Measurements from ENCODE around the gene GNG12. TPM values are rescaled to one million over a fixed set of nuclear protein-coding genes. Genes with fewer than 3 reads are reported as not detected.

The GNG12 gene
- total RNA-seq, 2 experiments from 2014 or later: 0.12 TPM

GRCh38 chr1:67821263-67821662 is 12.0 kb downstream of the GNG12 start:
- ChIA-PET CTCF (no interaction called here), POLR2A (no interaction called here)
- no peak for DNase-seq
- no peak overlapping the region for H3K4me3 Mint-ChIP-seq
- H3K4me1 Mint-ChIP-seq (ENCODE audit: low read depth): no peaks in the 10 kb centered on the region
- no peak overlapping the region for H3K27ac Mint-ChIP-seq
- H3K9me3 Mint-ChIP-seq: no peaks in the 10 kb centered on the region
- peaks cover 12% of the 10 kb centered on the region for H3K27me3 Mint-ChIP-seq
- H3K36me3 Mint-ChIP-seq: no peaks in the 10 kb centered on the region
- intact Hi-C loops (cut with micrococcal nuclease): no loop called here

DNA sequence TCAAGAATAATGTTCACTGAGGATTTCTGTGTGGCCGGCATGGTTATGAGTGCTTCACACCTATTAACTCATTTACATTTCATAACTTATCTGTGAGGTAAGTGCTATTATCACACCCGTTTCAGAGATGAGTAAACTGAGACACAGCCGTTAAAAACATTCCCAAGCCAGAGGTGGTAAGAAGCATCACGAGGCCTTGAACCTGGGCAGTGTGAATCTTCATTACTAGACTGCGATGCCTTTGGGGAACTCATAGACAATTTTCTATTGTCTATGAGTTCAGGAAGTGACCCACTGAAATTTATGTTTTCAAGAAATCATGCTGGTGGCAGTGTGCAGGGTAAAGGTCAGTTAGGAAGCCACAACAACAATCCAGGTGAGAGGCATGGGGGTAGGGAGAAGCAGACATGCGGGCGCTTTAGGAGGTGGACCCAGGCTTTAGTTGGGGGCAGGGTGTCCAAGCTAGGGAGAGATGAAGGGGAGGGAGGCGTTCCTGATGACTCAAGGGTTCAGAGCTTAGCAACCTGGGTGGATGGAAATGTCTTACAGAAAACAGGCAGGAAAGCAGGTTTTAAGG is 14.5 kb downstream of the GNG12 start:
- no peak for DNase-seq
- Mint-ChIP-seq H3K9me3 (no peaks in the 10 kb centered on the region), H3K36me3 (no peaks in the 10 kb centered on the region), H3K27ac (no peak overlapping the region), H3K4me1 (ENCODE audit: low read depth) (no peaks in the 10 kb centered on the region), H3K27me3 (peaks cover 12% of the 10 kb centered on the region), H3K4me3 (no peak overlapping the region)
- POLR2A ChIA-PET: no interaction called here
- intact Hi-C loops (cut with micrococcal nuclease): no loop called here
- CTCF ChIA-PET: no interaction called here

DNA sequence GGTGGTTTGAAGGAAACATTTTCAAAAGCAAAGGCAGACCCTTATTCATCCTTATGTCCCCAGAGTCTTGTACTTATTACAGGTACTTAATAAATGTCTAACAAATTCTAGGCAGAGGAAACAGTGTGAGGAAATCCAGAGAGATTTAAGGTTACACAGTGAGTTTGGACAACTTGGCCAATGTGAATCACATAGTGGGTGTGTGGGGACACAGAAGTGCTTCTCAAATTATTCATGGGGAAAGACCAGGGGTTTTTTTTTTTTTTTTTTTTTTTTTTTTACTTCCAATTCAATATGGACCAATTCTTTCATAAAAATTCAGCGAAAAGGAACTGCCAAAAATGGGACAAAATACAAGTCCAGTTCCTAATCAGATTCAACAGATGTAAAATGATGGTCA is 15.1 kb downstream of the GNG12 start:
- intact Hi-C loops (cut with micrococcal nuclease): no loop called here
- DNase-seq: no peak
- Mint-ChIP-seq H3K36me3 (no peaks in the 10 kb centered on the region), H3K27me3 (peaks cover 12% of the 10 kb centered on the region), H3K9me3 (no peaks in the 10 kb centered on the region), H3K4me3 (no peak overlapping the region), H3K4me1 (ENCODE audit: low read depth) (no peaks in the 10 kb centered on the region), H3K27ac (no peak overlapping the region)
- ChIA-PET POLR2A (no interaction called here), CTCF (no interaction called here)

DNA sequence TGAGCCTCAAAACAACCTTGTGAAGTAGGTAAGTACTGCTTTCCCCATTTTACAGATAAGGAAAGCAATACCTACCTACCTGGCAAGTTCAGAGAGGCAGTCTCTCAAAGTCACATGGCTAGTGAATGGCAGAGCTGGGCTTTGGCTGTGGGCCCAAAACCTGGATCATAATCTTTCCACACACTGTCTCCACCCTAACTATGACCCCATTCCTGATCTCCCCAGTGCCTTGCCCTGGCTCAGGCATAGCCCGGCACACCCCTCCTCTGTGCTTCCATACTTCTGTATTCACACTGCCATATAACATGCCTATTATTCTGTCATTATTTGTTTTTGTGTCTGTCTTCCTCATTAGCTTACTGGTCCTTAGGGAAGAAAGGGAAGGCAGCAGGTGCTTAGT is 15.9 kb downstream of the GNG12 start:
- Mint-ChIP-seq H3K9me3 (no peaks in the 10 kb centered on the region), H3K27me3 (peaks cover 12% of the 10 kb centered on the region), H3K4me1 (ENCODE audit: low read depth) (no peaks in the 10 kb centered on the region), H3K27ac (no peak overlapping the region), H3K4me3 (no peak overlapping the region), H3K36me3 (no peaks in the 10 kb centered on the region)
- intact Hi-C loops (cut with micrococcal nuclease): no loop called here
- ChIA-PET CTCF (no interaction called here), POLR2A (no interaction called here)
- DNase-seq: no peak

GRCh38 chr1:67816506-67816905 is 16.8 kb downstream of the GNG12 start:
- CTCF ChIA-PET: no interaction called here

DNA sequence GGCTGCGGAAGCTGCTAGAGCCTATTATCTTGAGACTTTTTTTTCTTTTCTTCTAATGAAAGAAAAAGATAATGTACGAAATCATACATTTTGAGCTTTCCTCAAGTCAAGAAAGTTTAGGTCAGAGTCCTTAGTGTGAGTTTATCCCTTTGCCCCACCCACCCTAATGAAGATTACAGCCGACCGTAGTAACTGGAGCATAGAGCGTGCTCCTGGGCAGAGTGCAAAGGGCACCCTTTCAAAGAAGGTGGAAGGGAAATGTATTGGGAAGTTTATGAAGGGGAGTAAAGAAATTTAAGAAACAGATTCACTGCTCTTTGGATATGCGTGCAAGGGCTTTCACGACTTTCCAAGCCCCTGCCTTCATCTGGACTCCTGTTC is 17.2 kb downstream of the GNG12 start:
- H3K36me3 Mint-ChIP-seq: no peaks in the 10 kb centered on the region
- intact Hi-C loops (cut with micrococcal nuclease): no loop called here
- H3K27me3 Mint-ChIP-seq: peaks cover 12% of the 10 kb centered on the region
- no peaks in the 10 kb centered on the region for H3K4me1 Mint-ChIP-seq (ENCODE audit: low read depth)
- CTCF ChIA-PET: no interaction called here
- H3K9me3 Mint-ChIP-seq: no peaks in the 10 kb centered on the region
- no peak overlapping the region for H3K4me3 Mint-ChIP-seq
- POLR2A ChIA-PET: no interaction called here
- no peak overlapping the region for H3K27ac Mint-ChIP-seq
- no peak for DNase-seq

More at GRCh38 chr1:67816506-67816905, 16.8 kb downstream of the GNG12 start:
- peaks cover 12% of the 10 kb centered on the region for H3K27me3 Mint-ChIP-seq
- no peak overlapping the region for H3K4me3 Mint-ChIP-seq
- H3K9me3 Mint-ChIP-seq: no peaks in the 10 kb centered on the region
- POLR2A ChIA-PET: no interaction called here
- DNase-seq: no peak
- no peaks in the 10 kb centered on the region for H3K36me3 Mint-ChIP-seq
- no peak overlapping the region for H3K27ac Mint-ChIP-seq
- intact Hi-C loops (cut with micrococcal nuclease): no loop called here
- no peaks in the 10 kb centered on the region for H3K4me1 Mint-ChIP-seq (ENCODE audit: low read depth)

GRCh38 chr1:67815303-67816094 is 17.8 kb downstream of the GNG12 start:
- intact Hi-C loops (cut with micrococcal nuclease): no loop called here
- CTCF ChIA-PET: interaction anchor here (1.4 kb wide), 1 partner anchor 50 kb away, joined by 5 read pairs; no protein-coding TSS in a partner anchor
- Mint-ChIP-seq H3K27ac (no peak overlapping the region), H3K27me3 (peaks cover 12% of the 10 kb centered on the region), H3K4me3 (no peak overlapping the region), H3K9me3 (no peaks in the 10 kb centered on the region), H3K36me3 (no peaks in the 10 kb centered on the region), H3K4me1 (ENCODE audit: low read depth) (no peaks in the 10 kb centered on the region)
- no peak for DNase-seq
- POLR2A ChIA-PET: no interaction called here

GRCh38 chr1:67814121-67814772 is 19.0 kb downstream of the GNG12 start:
- Mint-ChIP-seq H3K9me3 (no peaks in the 10 kb centered on the region), H3K27ac (no peak overlapping the region), H3K4me1 (ENCODE audit: low read depth) (no peaks in the 10 kb centered on the region), H3K4me3 (no peak overlapping the region), H3K36me3 (no peaks in the 10 kb centered on the region), H3K27me3 (peaks cover 8% of the 10 kb centered on the region)
- intact Hi-C loops (cut with micrococcal nuclease): no loop called here
- DNase-seq: no peak
- ChIA-PET POLR2A (no interaction called here), CTCF (interaction anchor here (0.9 to 1.4 kb wide), 2 partner anchors 49 to 55 kb away, joined by 3 to 5 read pairs; no protein-coding TSS in a partner anchor)

GRCh38 chr1:67812226-67812625 is 21.0 kb downstream of the GNG12 start:
- ChIA-PET POLR2A (no interaction called here), CTCF (interaction anchor here (1.4 kb wide), 1 partner anchor 52 kb away, joined by 4 read pairs; no protein-coding TSS in a partner anchor)
- Mint-ChIP-seq H3K9me3 (no peaks in the 10 kb centered on the region), H3K27me3 (peaks cover 2% of the 10 kb centered on the region), H3K36me3 (no peaks in the 10 kb centered on the region), H3K4me3 (no peak overlapping the region), H3K27ac (no peak overlapping the region), H3K4me1 (ENCODE audit: low read depth) (no peaks in the 10 kb centered on the region)
- intact Hi-C loops (cut with micrococcal nuclease): no loop called here
- DNase-seq: no peak

DNA sequence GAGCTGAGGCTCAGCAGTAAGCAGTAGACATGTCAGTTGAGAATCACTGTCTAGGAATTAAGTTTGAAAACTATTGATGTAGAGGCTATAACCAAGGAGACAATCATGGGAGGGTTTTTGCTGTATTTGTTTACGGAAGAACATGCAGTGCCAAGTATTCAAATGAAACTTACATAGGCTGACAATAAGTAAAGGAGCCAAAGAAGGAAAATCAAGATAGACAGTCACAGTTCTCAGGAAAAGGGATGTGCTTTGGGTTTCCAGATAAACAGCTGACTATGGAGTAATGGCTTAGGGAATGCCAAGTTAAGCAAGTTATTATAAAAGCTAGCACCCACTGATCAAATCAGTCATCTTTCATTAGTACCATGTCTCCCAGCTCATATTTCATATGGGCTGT is 21.5 kb downstream of the GNG12 start:
- Mint-ChIP-seq H3K36me3 (no peaks in the 10 kb centered on the region), H3K4me3 (no peak overlapping the region), H3K27ac (no peak overlapping the region), H3K9me3 (no peaks in the 10 kb centered on the region), H3K27me3 (peaks cover 2% of the 10 kb centered on the region), H3K4me1 (ENCODE audit: low read depth) (no peaks in the 10 kb centered on the region)
- POLR2A ChIA-PET: no interaction called here
- intact Hi-C loops (cut with micrococcal nuclease): no loop called here
- CTCF ChIA-PET: interaction anchor here (1.4 kb wide), 1 partner anchor 51 kb away, joined by 4 read pairs; no protein-coding TSS in a partner anchor
- DNase-seq: no peak

DNA sequence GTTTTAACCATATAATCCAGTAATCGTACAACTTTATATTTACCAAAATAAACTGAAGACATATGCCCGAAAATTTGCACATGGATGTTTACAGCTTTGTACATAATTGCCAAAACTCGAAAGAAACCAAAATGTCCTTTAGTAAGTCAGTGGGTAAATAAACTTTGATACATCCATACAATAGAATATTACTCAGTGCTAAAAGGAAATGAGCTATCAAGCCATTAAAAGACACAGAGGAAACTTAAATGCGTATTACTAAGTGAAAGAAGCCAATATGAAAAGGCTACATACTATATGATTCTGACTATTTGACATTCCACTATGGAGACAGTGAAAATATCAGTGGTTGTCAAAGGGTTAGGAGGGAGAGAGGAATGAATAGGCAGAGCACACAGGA is 23.4 kb downstream of the GNG12 start:
- CTCF ChIA-PET: no interaction called here
- H3K27ac Mint-ChIP-seq: no peak overlapping the region
- DNase-seq: no peak

DNA sequence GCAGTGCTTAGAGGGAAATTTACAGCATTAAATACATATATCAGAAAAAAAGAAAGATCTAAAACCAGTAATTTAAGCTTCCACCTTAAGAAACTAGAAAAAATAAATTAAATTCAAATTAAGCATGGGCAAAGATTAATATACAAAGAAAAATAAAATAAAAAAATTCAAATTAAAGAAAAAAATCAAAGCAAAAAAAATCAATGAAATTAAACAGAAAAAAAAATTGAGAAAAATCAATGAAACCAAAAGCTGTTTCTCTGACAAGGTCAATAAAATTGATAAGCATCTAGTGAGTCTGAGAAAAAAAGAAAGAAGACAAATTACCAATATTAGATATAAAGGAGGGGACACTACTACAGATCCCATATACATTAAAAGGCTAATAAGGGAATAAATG is 26.0 kb downstream of the GNG12 start:
- Mint-ChIP-seq H3K4me3 (no peak overlapping the region), H3K4me1 (ENCODE audit: low read depth) (no peaks in the 10 kb centered on the region), H3K27ac (no peak overlapping the region), H3K36me3 (no peaks in the 10 kb centered on the region), H3K9me3 (no peaks in the 10 kb centered on the region), H3K27me3 (peaks cover 13% of the 10 kb centered on the region)
- intact Hi-C loops (cut with micrococcal nuclease): no loop called here
- ChIA-PET POLR2A (no interaction called here), CTCF (interaction anchor here (0.6 kb wide), 1 partner anchor 18 kb away, joined by 3 read pairs; no protein-coding TSS in a partner anchor)
- no peak for DNase-seq

More for the DNA sequence above, 23.4 kb downstream of the GNG12 start:
- POLR2A ChIA-PET: no interaction called here
- H3K4me1 Mint-ChIP-seq (ENCODE audit: low read depth): no peaks in the 10 kb centered on the region
- H3K36me3 Mint-ChIP-seq: no peaks in the 10 kb centered on the region
- no peaks in the 10 kb centered on the region for H3K9me3 Mint-ChIP-seq
- no peak overlapping the region for H3K4me3 Mint-ChIP-seq
- intact Hi-C loops (cut with micrococcal nuclease): no loop called here
- H3K27me3 Mint-ChIP-seq: peaks cover 3% of the 10 kb centered on the region
